ENCODE results near the gene MYDGF.
"Not testable (repeated sequence)": the region's sequence is repeated elsewhere in the genome, so short reads cannot be mapped to it uniquely, and the experiment has no call there.

Gene MYDGF

GRCh38 chr19:4688587-4688986, 18.4 kb upstream of the MYDGF start:
- no peak overlapping the region for H3K4me3 ChIP-seq (ENCODE audit: low read depth, low read length)
- no peak for DNase-seq (ENCODE audit: low read depth)
- no peak for TF ChIP-seq CTCF (IDR thresholded peaks at IDR 0.05; ENCODE audit: low read depth, low read length, missing control alignments)
- in situ Hi-C loops (cut with HindIII; ENCODE audit: low sequenced_read_pairs) = no loop called here

- in situ Hi-C loops (cut with HindIII; ENCODE audit: low sequenced_read_pairs) = no loop called here
These were observed 17.3 kb upstream of the MYDGF start for GRCh38 chr19:4687396-4687795.

GRCh38 chr19:4686700-4687099, 16.6 kb upstream of the MYDGF start:
- no peak overlapping the region for H3K4me3 ChIP-seq (ENCODE audit: low read depth, low read length)
- in situ Hi-C loops (cut with HindIII; ENCODE audit: low sequenced_read_pairs) = no loop called here
- TF ChIP-seq CTCF (IDR thresholded peaks at IDR 0.05; ENCODE audit: low read depth, low read length, missing control alignments) = no peak
- no peak for DNase-seq (ENCODE audit: low read depth)

More at GRCh38 chr19:4687396-4687795, 17.3 kb upstream of the MYDGF start:
- no peak overlapping the region for H3K4me3 ChIP-seq (ENCODE audit: low read depth, low read length)
- TF ChIP-seq CTCF (IDR thresholded peaks at IDR 0.05; ENCODE audit: low read depth, low read length, missing control alignments) = no peak
- no peak for DNase-seq (ENCODE audit: low read depth)

GRCh38 chr19:4684312-4685095, 14.4 kb upstream of the MYDGF start:
- no peak for DNase-seq (ENCODE audit: low read depth)
- no peak overlapping the region for H3K4me3 ChIP-seq (ENCODE audit: low read depth, low read length)
- in situ Hi-C loops (cut with HindIII; ENCODE audit: low sequenced_read_pairs) = no loop called here
- no peak for TF ChIP-seq CTCF (IDR thresholded peaks at IDR 0.05; ENCODE audit: low read depth, low read length, missing control alignments)

- no peak overlapping the region for H3K4me3 ChIP-seq (ENCODE audit: low read depth, low read length)
- TF ChIP-seq CTCF (IDR thresholded peaks at IDR 0.05; ENCODE audit: low read depth, low read length, missing control alignments) = no peak
- in situ Hi-C loops (cut with HindIII; ENCODE audit: low sequenced_read_pairs) = no loop called here
- no peak for DNase-seq (ENCODE audit: low read depth)
These were observed 12.5 kb upstream of the MYDGF start for GRCh38 chr19:4682417-4683200.

GRCh38 chr19:4680021-4680420, 9.9 kb upstream of the MYDGF start:
- H3K4me3 ChIP-seq (ENCODE audit: low read depth, low read length); DNase-seq (ENCODE audit: low read depth); in situ Hi-C loops (cut with HindIII; ENCODE audit: low sequenced_read_pairs): not testable (repeated sequence)

All from astrocyte of the cerebellum (primary cell).